OCI-LY3 (cell line): ENCODE results near the gene KIDINS220.

Experiments
- H2AFZ ChIP-seq: fragments of 200-600, 300-600 bp; shearing (Covaris generic); 2 replicates; pipeline ENCODE4 v1.6.0; 2014; ENCODE audit warnings: antibody characterized with exemption, low read depth, low read length
- H3K27ac ChIP-seq: fragments of 200-600, 300-600 bp; sonication (generic); 2 replicates; pipeline ENCODE4 v1.5.1; 2014; ENCODE audit warnings: mild to moderate bottlenecking, low read length, moderate library complexity, mixed read lengths
- H3K27me3 ChIP-seq: fragments of 200-600, 300-600 bp; sonication (generic); 2 replicates; pipeline ENCODE4 v1.6.1; 2014; ENCODE audit warnings: low read depth, low read length, mixed read lengths
- H3K36me3 ChIP-seq: fragments of 200-600, 300-600 bp; sonication (generic); replicated peaks from 2 replicates; pipeline ENCODE3; 2014; ENCODE audit warnings: low read depth, low read length, mixed read lengths
- H3K4me1 ChIP-seq: fragments of 300-600, 200-600 bp; sonication (generic); 2 replicates; pipeline ENCODE4 v1.6.1; 2014; ENCODE audit warnings: low read length, mixed read lengths
- H3K4me2 ChIP-seq: fragments of 200-600, 300-600 bp; sonication (generic); 2 replicates; pipeline ENCODE4 v1.6.1; 2014; ENCODE audit warnings: low read length, mixed read lengths
- H3K4me3 ChIP-seq: fragments of 300-600, 200-600 bp; sonication (generic); 2 replicates; pipeline ENCODE4 v1.5.1; 2014; ENCODE audit warnings: antibody characterized with exemption, mild to moderate bottlenecking, low read length, moderate library complexity
- H3K79me2 ChIP-seq: fragments of 300-600, 200-600 bp; shearing (Covaris generic); 2 replicates; pipeline ENCODE4 v1.6.1; 2014; ENCODE audit warnings: mild to moderate bottlenecking, low read length, mixed read lengths
- H3K9ac ChIP-seq: fragments of 300-600, 200-600 bp; shearing (Covaris generic); 2 replicates; pipeline ENCODE4 v1.6.0; 2014; ENCODE audit warnings: mild to moderate bottlenecking, low read length, moderate library complexity
- H3K9me3 ChIP-seq: fragments of 200-600, 300-600 bp; shearing (Covaris generic); 2 replicates; pipeline ENCODE4 v1.6.1; 2014; ENCODE audit warnings: low read length, mixed read lengths; ENCODE audit not compliant: insufficient read depth
- H4K20me1 ChIP-seq: fragments of 200-600, 300-600 bp; sonication (generic); 2 replicates; pipeline ENCODE4 v1.6.1; 2016; ENCODE audit warnings: low read length, mixed read lengths; ENCODE audit not compliant: insufficient read depth
- EZH2phosphoT487 ChIP-seq: fragments of 200-600 bp; shearing (Covaris generic); IDR thresholded peaks from 2 replicates; pipeline ENCODE4 v1.6.1; 2018; ENCODE audit warnings: antibody characterized with exemption, mixed run types, low read depth
- TF ChIP-seq, protein P1 (sequence below): fragments of 200-600, 300-600 bp; sonication (generic); IDR thresholded peaks from 2 replicates; pipeline ENCODE4 v1.5.1; 2014; ENCODE audit warnings: antibody characterized with exemption, low read length, low read depth

Gene KIDINS220

DNA sequence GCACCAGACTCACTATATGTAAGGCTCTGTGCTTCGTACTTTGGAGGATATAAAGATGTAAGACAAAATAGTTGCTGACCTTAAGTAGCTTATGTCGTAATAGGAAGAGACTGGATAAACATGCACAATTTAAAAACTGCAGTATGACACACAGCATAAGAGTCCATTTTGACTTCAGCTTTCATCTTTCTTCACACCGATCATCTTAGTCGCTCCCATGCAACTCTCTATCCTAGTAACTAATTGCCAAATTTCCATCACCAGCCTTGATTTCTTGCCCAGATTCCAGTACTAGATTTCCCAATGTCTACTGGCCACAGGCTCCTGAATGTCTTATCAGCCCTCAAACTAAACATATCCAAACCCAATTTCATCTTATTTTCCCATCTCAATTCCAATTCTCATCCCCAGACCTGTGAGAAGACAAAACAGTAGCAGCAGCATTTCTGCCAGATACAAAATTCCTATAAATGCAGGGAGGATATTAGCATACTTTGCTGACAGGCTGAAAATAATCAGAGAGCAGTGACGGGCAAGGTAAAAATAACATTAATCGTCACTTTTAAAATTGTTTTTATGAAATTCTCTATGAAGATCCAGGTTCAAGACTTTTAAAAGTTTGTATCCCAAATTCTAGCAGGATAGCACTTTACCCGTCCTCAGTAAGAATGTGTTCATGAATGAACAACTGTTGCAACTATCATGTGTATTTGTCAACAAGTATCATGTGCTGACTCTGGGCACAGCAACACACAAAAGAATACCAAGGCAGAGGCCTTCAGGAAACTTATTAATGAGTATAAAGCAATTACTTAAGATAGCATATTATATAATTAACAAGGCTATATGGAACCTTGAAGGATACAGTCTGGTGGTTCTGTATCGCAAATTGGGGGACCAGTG lies 42.2 kb downstream of the KIDINS220 start:
- no peaks in the 10 kb centered on the region for H3K27me3 ChIP-seq
- H3K4me3 ChIP-seq = no peak overlapping the region
- H3K9me3 ChIP-seq = no peaks in the 10 kb centered on the region
- H2AFZ ChIP-seq = no peak overlapping the region
- H3K9ac ChIP-seq = no peak overlapping the region
- H3K36me3 ChIP-seq = peaks cover 16% of the 10 kb centered on the region
- no peak overlapping the region for H3K4me2 ChIP-seq
- H4K20me1 ChIP-seq = no peaks in the 10 kb centered on the region
- no peak for TF ChIP-seq EZH2phosphoT487
- TF ChIP-seq, protein P1, sequence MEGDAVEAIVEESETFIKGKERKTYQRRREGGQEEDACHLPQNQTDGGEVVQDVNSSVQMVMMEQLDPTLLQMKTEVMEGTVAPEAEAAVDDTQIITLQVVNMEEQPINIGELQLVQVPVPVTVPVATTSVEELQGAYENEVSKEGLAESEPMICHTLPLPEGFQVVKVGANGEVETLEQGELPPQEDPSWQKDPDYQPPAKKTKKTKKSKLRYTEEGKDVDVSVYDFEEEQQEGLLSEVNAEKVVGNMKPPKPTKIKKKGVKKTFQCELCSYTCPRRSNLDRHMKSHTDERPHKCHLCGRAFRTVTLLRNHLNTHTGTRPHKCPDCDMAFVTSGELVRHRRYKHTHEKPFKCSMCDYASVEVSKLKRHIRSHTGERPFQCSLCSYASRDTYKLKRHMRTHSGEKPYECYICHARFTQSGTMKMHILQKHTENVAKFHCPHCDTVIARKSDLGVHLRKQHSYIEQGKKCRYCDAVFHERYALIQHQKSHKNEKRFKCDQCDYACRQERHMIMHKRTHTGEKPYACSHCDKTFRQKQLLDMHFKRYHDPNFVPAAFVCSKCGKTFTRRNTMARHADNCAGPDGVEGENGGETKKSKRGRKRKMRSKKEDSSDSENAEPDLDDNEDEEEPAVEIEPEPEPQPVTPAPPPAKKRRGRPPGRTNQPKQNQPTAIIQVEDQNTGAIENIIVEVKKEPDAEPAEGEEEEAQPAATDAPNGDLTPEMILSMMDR = no peak
- peaks cover 30% of the 10 kb centered on the region for H3K4me1 ChIP-seq
- H3K27ac ChIP-seq = no peak overlapping the region
- H3K79me2 ChIP-seq = no peaks in the 10 kb centered on the region

DNA sequence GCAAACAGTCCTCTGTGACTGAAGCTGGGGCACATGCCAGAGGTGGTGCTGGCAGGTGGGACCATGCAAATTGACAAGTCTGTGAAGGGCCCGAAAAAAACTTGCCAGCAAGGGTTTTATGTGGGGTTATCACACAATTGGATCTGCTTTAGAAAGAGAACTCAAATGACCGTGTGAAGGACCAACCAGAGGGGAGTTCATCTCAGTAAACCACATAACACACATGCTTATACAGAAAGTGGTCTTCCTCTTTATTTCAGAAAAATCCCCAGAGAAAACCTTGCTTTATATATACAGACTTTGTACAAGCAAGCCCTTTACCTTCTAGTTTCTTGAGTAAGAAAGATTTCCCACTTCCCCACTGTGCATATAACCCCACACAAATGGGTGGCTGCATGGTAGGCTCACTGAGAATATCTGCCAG lies 46.7 kb downstream of the KIDINS220 start:
- Histone ChIP-seq H3K4me1 (peaks cover 39% of the 10 kb centered on the region), H3K36me3 (peaks cover 18% of the 10 kb centered on the region), H3K9me3 (no peaks in the 10 kb centered on the region), H3K27ac (peak overlapping the region; percentile 93), H3K4me2 (peak overlapping the region; percentile 66), H3K4me3 (peak overlapping the region; percentile 21), H3K79me2 (no peaks in the 10 kb centered on the region), H3K9ac (peak overlapping the region; percentile 42), H3K27me3 (no peaks in the 10 kb centered on the region), H4K20me1 (no peaks in the 10 kb centered on the region), H2AFZ (no peak overlapping the region)
- TF ChIP-seq, protein P1 = no peak
- TF ChIP-seq EZH2phosphoT487 = no peak

DNA sequence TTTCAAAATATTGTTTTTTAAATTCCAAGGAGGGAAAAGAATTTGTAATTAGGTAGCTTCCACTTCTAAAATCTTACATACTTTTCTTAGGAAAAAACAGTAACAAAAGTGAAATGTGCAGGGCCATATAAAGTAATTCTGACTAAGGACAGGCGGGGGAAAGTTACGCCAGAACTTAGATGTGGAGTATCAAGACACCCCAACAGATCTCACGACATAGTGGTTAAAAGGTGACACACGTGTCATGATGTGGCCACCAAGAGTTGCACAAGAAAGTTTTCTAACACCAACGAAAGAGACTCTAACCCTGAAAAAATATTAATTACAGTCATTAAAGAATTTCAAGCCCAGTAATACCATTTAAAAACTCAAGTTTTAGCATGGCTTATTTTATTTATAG lies 51.0 kb downstream of the KIDINS220 start:
- no peaks in the 10 kb centered on the region for H3K9me3 ChIP-seq
- peaks cover 26% of the 10 kb centered on the region for H3K36me3 ChIP-seq
- no peaks in the 10 kb centered on the region for H3K27me3 ChIP-seq
- H2AFZ ChIP-seq = no peak overlapping the region
- no peak overlapping the region for H3K9ac ChIP-seq
- TF ChIP-seq, protein P1 = no peak
- no peak for TF ChIP-seq EZH2phosphoT487
- H3K4me2 ChIP-seq = no peak overlapping the region
- H3K4me1 ChIP-seq = peaks cover 32% of the 10 kb centered on the region
- H3K79me2 ChIP-seq = no peaks in the 10 kb centered on the region
- no peak overlapping the region for H3K27ac ChIP-seq
- no peak overlapping the region for H3K4me3 ChIP-seq
- H4K20me1 ChIP-seq = no peaks in the 10 kb centered on the region

DNA sequence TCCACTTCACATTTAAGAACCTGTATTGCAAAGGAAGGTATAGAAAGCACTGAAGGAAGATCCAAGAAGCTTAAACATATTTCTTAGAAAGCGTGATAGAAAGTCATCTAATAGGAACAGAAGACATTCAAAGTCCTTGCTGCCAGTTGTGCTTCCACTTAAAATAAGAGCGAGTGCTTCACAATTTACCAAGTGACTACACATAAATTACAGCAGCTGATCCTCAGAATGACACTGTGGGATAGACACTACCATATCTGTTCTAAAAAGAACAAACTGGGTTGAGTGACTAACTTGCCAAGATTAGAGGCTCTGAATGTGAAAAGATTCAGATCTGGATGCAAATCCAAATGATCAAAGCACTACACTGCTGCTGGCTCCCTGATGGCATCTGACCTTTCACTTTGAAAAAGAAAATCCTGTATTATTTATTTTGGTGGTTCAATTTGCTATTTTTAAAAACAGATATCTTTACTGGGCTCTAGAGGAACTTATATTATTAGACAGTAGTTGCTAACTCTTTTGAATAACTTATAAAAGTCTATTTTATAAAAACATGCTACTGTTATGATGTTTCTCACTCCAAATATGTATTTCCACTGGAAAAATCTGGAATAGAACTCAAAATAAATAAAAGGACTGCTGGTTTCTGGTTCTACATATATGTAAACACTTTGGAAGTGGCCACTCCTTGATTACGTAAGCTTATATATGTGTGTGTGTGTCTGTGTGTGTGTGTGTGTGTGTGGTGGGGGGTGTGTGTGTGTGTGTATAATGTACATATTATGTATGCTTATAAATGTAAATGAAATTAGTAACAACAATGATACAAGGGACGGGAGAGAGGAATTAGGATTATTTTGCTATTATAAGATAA lies 57.4 kb downstream of the KIDINS220 start:
- H3K27me3 ChIP-seq = no peaks in the 10 kb centered on the region
- H3K27ac ChIP-seq = no peak overlapping the region
- no peaks in the 10 kb centered on the region for H3K4me1 ChIP-seq
- TF ChIP-seq, protein P1 = no peak
- TF ChIP-seq EZH2phosphoT487 = no peak
- peaks cover 10% of the 10 kb centered on the region for H3K36me3 ChIP-seq
- no peak overlapping the region for H3K4me3 ChIP-seq
- H2AFZ ChIP-seq = no peak overlapping the region
- no peaks in the 10 kb centered on the region for H4K20me1 ChIP-seq
- no peak overlapping the region for H3K4me2 ChIP-seq
- H3K9ac ChIP-seq = no peak overlapping the region
- no peaks in the 10 kb centered on the region for H3K79me2 ChIP-seq
- H3K9me3 ChIP-seq = no peaks in the 10 kb centered on the region
